ENCODE results near the gene PPFIA2.
"Not testable (repeated sequence)": the region's sequence is repeated elsewhere in the genome, so short reads cannot be mapped to it uniquely, and the experiment has no call there.

The PPFIA2 gene

DNA sequence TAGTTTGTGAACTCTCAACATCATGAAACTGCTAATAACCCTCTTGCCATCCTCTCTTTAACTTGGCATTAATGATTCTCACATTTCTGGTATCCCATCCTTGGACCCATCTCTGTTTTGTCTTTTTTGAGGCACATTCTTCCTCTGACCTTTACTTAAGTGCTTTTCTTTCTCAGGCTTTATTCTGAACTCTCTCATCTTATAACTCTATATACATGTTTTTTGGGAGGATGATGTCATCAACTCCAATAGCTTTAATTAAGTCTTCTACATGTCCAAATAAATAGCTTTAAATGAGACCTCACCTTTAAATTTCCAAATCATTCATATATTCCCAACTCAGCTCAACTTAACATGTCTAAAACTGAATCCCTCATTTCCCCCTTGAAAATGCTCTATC, 88.4 kb downstream of the PPFIA2 start:
- no peaks in the 10 kb centered on the region for H4K20me1 ChIP-seq (ENCODE audit: insufficient read depth)
- no peak overlapping the region for H3K4me3 ChIP-seq (IDR thresholded peaks at IDR 0.05; ENCODE audit: insufficient read depth, low read depth, low read length)
- H3K36me3 ChIP-seq (ENCODE audit: insufficient read depth), result no peaks in the 10 kb centered on the region
- H3K79me2 ChIP-seq (ENCODE audit: insufficient read depth, low read depth), result no peaks in the 10 kb centered on the region
- no peak overlapping the region for H3K9ac ChIP-seq
- no peaks in the 10 kb centered on the region for H3K4me1 ChIP-seq (ENCODE audit: low read depth, poor library complexity, severe bottlenecking)
- H3K4me2 ChIP-seq, result no peak overlapping the region
- no peaks in the 10 kb centered on the region for H3K27me3 ChIP-seq (ENCODE audit: insufficient read depth, low read depth)
- H3K27ac ChIP-seq, result no peak overlapping the region
- TF ChIP-seq, protein P1, sequence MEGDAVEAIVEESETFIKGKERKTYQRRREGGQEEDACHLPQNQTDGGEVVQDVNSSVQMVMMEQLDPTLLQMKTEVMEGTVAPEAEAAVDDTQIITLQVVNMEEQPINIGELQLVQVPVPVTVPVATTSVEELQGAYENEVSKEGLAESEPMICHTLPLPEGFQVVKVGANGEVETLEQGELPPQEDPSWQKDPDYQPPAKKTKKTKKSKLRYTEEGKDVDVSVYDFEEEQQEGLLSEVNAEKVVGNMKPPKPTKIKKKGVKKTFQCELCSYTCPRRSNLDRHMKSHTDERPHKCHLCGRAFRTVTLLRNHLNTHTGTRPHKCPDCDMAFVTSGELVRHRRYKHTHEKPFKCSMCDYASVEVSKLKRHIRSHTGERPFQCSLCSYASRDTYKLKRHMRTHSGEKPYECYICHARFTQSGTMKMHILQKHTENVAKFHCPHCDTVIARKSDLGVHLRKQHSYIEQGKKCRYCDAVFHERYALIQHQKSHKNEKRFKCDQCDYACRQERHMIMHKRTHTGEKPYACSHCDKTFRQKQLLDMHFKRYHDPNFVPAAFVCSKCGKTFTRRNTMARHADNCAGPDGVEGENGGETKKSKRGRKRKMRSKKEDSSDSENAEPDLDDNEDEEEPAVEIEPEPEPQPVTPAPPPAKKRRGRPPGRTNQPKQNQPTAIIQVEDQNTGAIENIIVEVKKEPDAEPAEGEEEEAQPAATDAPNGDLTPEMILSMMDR (conservative IDR thresholded peaks at IDR 0.05; ENCODE audit: low read depth, low read length), result no peak
- H2AFZ ChIP-seq (ENCODE audit: low read depth), result no peak overlapping the region

DNA sequence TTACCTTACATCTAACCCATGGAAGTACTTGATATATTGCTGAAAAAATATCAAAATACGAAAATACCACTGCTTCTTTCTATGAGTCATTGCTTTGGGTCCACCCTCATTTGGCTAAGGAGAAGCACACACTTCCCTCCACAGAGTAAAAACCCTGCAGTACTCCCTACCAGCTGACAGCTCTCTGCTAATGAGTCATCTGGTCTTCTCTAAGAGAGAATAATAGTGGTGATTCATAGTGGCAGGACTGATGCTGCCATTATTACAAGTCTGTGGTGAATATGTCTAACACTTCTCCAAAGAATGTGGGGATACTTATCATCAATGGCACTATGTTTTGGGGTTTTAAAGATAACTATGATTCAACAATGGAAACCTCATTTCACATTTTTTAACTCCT, 90.7 kb downstream of the PPFIA2 start:
- TF ChIP-seq, protein P1 (conservative IDR thresholded peaks at IDR 0.05; ENCODE audit: low read depth, low read length), result no peak
- Histone ChIP-seq H3K4me3 (IDR thresholded peaks at IDR 0.05; ENCODE audit: insufficient read depth, low read depth, low read length) (no peak overlapping the region), H3K79me2 (ENCODE audit: insufficient read depth, low read depth) (no peaks in the 10 kb centered on the region), H3K4me1 (ENCODE audit: low read depth, poor library complexity, severe bottlenecking) (no peaks in the 10 kb centered on the region), H3K4me2 (no peak overlapping the region), H2AFZ (ENCODE audit: low read depth) (no peak overlapping the region), H3K36me3 (ENCODE audit: insufficient read depth) (no peaks in the 10 kb centered on the region), H3K27ac (no peak overlapping the region), H3K27me3 (ENCODE audit: insufficient read depth, low read depth) (no peaks in the 10 kb centered on the region), H3K9ac (no peak overlapping the region), H4K20me1 (ENCODE audit: insufficient read depth) (no peaks in the 10 kb centered on the region)

DNA sequence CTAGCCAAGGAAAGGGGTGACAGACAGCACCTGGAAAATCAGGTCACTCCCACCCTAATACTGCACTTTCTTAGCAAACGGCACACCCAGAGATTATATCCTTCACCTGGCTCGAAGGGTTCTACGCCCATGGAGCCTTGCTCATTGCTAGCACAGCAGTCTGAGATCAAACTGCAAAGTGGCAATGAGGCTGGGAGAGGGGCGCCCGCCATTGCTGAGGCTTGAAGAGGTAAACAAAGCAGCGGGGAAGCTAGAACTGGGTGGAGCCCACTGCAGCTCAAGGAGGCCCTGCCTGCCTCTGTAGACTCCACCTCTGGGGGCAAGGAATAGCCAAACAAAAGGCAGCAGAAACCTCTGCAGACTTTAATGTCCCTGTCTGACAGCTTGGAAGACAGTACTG, 99.8 kb downstream of the PPFIA2 start:
- H3K4me3 ChIP-seq (IDR thresholded peaks at IDR 0.05; ENCODE audit: insufficient read depth, low read depth, low read length); H3K9ac ChIP-seq; H3K27ac ChIP-seq; H3K79me2 ChIP-seq (ENCODE audit: insufficient read depth, low read depth); H3K36me3 ChIP-seq (ENCODE audit: insufficient read depth); H3K4me2 ChIP-seq; H3K27me3 ChIP-seq (ENCODE audit: insufficient read depth, low read depth); H4K20me1 ChIP-seq (ENCODE audit: insufficient read depth); H2AFZ ChIP-seq (ENCODE audit: low read depth); H3K4me1 ChIP-seq (ENCODE audit: low read depth, poor library complexity, severe bottlenecking): not testable (repeated sequence)

DNA sequence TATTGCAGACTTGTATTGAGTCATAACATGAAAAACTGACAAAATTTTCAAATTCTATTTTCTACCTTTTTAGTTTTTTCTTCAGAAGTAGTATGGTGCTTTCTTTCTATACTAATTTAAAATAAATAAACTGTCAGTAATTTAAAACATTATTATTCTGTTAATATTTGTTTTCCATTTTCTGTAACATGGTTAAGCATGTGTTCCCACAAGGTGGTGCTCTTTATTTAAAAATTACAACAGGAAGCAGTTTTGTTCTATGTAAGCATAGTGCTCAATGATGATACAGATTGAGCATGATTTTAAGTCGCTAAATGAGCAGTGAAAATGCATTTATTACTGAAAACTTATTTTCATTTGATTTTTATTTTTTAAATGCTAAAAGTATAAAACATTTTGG, 114.6 kb downstream of the PPFIA2 start:
- H3K27ac ChIP-seq, result no peak overlapping the region
- no peak overlapping the region for H3K9ac ChIP-seq
- no peak overlapping the region for H3K4me2 ChIP-seq
- H4K20me1 ChIP-seq (ENCODE audit: insufficient read depth), result no peaks in the 10 kb centered on the region
- no peaks in the 10 kb centered on the region for H3K36me3 ChIP-seq (ENCODE audit: insufficient read depth)
- H3K4me3 ChIP-seq (IDR thresholded peaks at IDR 0.05; ENCODE audit: insufficient read depth, low read depth, low read length), result no peak overlapping the region
- no peaks in the 10 kb centered on the region for H3K79me2 ChIP-seq (ENCODE audit: insufficient read depth, low read depth)
- H3K27me3 ChIP-seq (ENCODE audit: insufficient read depth, low read depth), result no peaks in the 10 kb centered on the region
- TF ChIP-seq, protein P1 (conservative IDR thresholded peaks at IDR 0.05; ENCODE audit: low read depth, low read length), result peak; percentile 84
- H3K4me1 ChIP-seq (ENCODE audit: low read depth, poor library complexity, severe bottlenecking), result peaks cover 4% of the 10 kb centered on the region
- 0 out of 2 replicates have a peak overlapping the region, but pooled peaks have one; percentile 4 for H2AFZ ChIP-seq (ENCODE audit: low read depth)

DNA sequence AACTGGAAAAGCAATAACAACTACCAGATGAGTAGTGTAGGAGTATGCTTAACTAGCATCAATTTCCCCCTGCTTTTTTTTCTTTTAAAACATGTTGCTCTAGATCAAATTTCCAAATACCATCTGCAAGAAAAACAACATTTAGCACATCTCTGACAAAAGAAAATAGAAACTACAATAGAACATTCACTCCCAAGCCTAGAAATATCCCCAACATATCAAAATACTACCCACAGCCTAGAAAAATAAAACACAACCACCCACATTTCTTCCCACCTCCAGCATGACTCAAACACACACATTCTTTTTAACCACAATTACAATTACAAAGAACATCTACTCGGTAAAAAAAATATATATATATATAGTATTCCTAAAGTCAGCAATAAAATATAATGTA, 120.0 kb downstream of the PPFIA2 start:
- Histone ChIP-seq H3K4me2 (no peak overlapping the region), H3K27ac (no peak overlapping the region), H4K20me1 (ENCODE audit: insufficient read depth) (no peaks in the 10 kb centered on the region), H3K4me1 (ENCODE audit: low read depth, poor library complexity, severe bottlenecking) (no peaks in the 10 kb centered on the region), H3K4me3 (IDR thresholded peaks at IDR 0.05; ENCODE audit: insufficient read depth, low read depth, low read length) (no peak overlapping the region), H3K27me3 (ENCODE audit: insufficient read depth, low read depth) (no peaks in the 10 kb centered on the region), H3K79me2 (ENCODE audit: insufficient read depth, low read depth) (no peaks in the 10 kb centered on the region), H3K36me3 (ENCODE audit: insufficient read depth) (no peaks in the 10 kb centered on the region), H2AFZ (ENCODE audit: low read depth) (no peak overlapping the region), H3K9ac (no peak overlapping the region)
- TF ChIP-seq, protein P1 (conservative IDR thresholded peaks at IDR 0.05; ENCODE audit: low read depth, low read length), result no peak
